ENCODE data around the gene LINGO3.

DNA sequence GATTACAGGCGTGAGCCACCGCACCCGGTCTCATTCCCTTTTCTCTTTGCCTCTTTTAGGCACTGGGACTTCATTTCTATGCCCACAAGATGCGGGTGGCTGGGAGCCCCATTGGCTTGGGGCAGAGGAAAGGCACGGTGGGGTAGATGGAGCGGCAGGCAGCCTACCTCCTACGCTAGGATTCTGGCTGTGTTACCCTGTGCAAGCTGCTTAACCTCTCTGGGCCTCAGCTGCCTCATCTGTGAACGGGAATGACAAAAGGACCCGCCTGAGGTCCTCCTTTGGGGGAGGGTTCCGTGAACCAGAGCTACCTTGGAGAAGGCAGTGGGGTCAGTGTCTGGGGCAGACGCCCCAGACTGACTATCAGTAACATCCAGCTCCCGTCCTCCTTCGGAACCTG, 9.3 kb upstream of the LINGO3 start:
- TF ChIP-seq POLR2A (IDR thresholded peaks at IDR 0.05): no peak
- TF ChIP-seq, protein P1, sequence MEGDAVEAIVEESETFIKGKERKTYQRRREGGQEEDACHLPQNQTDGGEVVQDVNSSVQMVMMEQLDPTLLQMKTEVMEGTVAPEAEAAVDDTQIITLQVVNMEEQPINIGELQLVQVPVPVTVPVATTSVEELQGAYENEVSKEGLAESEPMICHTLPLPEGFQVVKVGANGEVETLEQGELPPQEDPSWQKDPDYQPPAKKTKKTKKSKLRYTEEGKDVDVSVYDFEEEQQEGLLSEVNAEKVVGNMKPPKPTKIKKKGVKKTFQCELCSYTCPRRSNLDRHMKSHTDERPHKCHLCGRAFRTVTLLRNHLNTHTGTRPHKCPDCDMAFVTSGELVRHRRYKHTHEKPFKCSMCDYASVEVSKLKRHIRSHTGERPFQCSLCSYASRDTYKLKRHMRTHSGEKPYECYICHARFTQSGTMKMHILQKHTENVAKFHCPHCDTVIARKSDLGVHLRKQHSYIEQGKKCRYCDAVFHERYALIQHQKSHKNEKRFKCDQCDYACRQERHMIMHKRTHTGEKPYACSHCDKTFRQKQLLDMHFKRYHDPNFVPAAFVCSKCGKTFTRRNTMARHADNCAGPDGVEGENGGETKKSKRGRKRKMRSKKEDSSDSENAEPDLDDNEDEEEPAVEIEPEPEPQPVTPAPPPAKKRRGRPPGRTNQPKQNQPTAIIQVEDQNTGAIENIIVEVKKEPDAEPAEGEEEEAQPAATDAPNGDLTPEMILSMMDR (IDR thresholded peaks at IDR 0.05): no peak
